ENCODE measurements around the gene NAPSA.
"Not testable (repeated sequence)": the region's sequence is repeated elsewhere in the genome, so short reads cannot be mapped to it uniquely, and the experiment has no call there.

Gene NAPSA

DNA sequence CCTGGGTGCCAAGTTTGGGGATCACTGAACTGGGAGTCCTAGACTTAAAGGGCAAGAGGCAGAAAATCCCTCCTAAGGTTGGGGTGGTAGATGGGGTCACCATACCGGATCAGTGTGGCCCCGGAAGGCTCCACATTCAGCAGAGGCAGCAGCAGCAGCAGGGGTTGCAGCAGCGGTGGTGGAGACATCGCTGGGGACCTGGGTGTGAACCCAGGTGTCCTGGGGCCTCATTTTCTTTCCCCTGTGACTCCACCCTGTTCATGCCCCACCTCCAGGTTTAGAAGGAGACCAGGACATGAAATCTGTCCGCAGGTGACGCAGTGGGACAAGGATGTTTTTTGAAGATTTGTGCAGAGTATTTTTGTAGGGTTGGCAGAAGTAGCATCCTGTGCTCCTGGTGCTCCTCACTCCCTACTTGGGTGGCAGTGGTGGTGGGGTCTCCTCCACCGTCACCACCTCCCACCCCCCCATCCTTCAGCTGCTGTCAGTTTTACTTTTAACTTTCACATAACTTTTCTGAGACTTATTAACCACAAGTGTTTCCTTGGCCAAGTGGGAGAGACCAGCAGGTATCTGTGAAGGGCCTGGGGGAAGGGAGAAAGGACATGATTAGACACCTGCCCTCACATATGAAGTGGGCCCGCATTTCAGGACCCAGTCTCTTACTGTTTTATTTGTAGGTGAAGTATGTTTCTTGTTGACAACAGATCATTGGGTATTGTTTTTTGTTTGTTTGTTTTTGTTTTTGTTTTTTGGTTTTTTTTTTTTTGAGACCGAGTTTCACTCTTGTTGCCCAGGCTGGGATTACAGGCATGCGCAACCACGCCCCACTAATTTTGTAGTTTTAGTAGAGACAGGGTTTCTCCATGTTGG is at the start of gene NAPSA:
Gene NAPSA, minus strand, starts transcription at position 206 of the 873 bp plus-strand sequence. Its CDS starts 18 bp downstream, at position 188.
- DNase-seq: no peak

DNA sequence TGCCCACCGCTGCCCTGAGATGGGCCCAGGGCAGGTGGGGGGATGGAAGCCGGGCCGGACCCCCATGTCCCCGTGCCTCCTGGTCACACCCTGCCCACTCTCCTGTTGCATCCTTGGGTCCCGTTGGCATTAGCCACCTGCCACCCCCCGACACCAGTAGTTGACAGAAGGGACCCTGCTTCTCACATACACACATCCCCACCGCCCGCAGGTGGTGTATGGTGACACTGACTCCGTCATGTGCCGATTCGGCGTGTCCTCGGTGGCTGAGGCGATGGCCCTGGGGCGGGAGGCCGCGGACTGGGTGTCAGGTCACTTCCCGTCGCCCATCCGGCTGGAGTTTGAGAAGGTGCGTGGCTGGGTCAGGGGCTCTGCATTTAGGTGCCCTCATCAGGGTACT is 48.1 kb upstream of the NAPSA start:
- no peak for DNase-seq

GRCh38 chr19:50413096-50413495 is 47.7 kb upstream of the NAPSA start:
- no peak for DNase-seq

- no peak for DNase-seq
Measured at GRCh38 chr19:50412419-50412818, 47.0 kb upstream of the NAPSA start.

DNA sequence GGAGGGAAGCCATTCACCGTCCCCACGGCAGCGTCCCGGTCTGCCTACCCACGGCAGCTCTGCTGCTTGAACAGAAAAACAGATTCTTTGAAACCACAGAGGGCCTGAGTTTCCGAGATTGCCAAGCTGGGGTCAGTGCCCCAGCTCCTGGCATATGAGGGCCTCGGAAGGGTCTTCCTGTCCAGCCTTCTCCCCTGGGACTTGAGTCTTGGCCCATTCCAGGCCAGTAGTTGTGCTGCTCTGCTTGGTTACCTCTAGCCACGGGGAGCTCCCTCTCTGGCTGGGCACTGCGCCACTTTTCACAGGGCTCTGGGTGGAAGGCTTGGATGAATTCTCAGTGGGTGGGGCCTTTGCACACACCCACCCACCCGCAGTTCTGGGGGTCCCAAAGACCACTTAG is 44.7 kb upstream of the NAPSA start:
- no peak for DNase-seq

DNA sequence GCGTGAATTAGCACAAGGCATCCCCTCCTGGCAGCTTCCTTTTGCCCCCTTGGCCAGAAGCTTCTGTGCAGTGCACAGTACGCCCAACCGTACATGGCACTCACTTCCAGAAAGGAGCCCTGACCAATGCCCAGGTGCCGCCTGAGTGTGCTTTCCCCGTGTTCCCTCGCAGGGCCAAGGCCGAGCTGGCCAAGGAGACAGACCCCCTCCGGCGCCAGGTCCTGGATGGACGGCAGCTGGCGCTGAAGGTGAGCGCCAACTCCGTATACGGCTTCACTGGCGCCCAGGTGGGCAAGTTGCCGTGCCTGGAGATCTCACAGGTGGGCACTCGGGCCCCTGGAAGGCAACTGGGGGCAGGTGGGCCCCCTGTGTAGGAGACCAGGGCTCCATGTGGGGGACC is 43.9 kb upstream of the NAPSA start:
- DNase-seq: no peak

DNA sequence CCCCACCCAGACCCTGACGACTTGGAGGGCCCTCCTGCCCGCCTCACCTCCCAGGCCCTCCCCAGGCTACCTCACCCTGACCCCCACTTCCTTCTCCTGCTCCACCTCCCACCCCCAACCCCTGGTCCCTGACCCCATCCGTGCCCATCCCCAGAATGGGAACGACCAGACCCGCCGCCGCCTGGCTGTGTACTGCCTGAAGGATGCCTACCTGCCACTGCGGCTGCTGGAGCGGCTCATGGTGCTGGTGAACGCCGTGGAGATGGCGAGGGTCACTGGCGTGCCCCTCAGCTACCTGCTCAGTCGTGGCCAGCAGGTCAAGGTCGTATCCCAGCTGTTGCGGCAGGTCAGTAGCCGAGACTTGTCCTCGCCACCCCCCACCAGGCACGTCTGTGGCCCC is 41.4 kb upstream of the NAPSA start:
- no peak for DNase-seq

DNA sequence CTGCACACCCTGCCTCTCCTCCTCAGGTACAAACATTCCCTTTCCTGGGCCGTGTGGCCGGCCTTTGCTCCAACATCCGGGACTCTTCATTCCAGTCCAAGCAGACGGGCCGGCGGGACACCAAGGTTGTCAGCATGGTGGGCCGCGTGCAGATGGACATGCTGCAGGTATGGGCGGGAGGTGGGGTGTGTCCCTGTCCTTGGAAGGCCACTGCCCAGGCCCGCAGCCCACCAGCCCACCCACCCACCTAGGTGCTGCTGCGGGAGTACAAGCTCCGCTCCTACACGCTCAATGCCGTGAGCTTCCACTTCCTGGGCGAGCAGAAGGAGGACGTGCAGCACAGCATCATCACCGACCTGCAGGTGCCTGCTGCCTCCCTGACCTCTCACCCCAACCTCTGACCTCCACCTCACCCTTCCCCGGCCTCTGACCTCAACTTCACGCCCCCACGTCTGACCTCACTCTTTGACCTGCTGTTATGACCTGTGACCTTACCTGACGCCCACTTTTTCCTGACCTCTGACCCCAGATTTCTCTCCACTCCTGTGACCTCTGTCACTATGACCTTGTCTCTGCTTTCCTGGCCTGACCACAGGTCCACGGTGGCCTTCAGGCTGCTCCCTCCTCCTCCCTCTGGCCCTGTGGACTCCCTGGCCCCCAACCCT is 40.8 kb upstream of the NAPSA start:
- no peak for DNase-seq

- no peak for DNase-seq
Measured at GRCh38 chr19:50402544-50403301, 37.3 kb upstream of the NAPSA start.

DNA sequence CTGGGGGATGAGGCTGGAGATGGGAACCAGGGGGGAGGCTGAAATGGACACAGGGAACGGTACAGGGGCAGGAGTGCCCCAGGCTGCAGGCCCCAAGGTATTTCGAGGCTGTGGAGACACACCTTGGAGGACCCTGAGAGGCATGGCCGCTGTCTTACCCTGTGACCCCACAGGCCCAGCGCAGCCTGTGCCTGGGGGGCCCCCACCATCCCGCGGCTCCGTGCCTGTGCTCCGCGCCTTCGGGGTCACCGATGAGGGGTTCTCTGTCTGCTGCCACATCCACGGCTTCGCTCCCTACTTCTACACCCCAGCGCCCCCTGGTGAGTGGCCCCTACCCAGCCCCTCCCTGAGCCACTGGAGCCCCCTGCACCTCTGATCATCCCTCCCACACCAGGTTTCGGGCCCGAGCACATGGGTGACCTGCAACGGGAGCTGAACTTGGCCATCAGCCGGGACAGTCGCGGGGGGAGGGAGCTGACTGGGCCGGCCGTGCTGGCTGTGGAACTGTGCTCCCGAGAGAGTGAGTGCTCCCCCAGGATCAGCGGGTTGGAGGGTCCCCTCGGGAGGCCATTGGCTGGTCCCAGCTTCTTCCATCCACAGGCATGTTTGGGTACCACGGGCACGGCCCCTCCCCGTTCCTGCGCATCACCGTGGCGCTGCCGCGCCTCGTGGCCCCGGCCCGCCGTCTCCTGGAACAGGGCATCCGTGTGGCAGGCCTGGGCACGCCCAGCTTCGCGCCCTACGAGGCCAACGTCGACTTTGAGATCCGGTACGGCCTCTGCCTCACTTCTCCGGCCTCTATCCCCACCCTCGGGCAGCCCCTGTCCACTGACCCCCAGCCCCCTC is 36.4 kb upstream of the NAPSA start:
- no peak for DNase-seq

- no peak for DNase-seq
Measured at GRCh38 chr19:50399368-50399745, 33.9 kb upstream of the NAPSA start.

DNA sequence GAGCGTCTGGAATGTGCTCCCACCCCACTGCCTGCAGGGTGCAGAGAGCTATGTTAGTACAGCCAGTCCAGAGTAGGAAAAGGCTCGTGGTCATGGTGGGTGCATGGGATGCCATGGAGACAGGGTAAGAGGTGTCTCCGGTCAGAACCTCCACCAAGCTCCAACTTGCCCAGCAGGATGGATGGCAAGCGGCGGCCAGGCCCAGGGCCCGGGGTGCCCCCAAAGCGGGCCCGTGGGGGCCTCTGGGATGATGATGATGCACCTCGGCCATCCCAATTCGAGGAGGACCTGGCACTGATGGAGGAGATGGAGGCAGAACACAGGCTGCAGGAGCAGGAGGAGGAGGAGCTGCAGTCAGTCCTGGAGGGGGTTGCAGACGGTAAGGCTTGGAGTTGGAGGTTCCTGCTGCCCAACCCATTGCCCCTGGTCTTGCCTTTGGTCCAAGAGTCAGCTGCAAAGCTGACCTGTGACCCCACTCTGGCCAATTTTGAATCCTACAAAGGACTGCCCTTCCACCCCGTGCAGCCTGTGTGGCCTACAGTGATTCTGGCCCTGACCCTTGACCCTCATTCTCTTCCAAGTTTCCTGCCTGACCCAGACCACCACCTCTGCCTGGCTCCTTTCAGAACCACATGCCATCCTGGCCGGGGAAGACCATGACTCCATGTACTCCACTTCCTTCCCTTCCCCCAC is 33.4 kb upstream of the NAPSA start:
- DNase-seq: no peak

GRCh38 chr19:50394017-50394416 is 28.6 kb upstream of the NAPSA start:
- no peak for DNase-seq

DNA sequence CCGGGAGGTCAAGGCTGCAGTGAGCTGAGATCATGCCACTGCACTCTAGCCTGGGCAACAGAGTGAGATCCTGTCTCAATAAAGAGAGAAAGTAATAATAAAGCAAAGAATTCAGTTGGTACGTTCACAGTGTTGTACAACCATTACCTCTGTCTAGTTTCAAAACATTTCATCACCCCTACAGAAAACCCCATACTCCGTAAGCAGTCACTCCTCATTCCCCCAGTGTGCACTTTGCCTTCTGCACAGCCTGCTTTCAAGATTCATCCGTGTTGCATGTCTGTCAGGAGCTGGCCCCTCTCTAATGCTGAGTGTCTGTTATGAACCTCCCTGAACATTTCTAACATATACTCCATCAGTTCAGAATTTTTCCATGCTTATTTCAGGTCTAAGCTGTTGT is 28.1 kb upstream of the NAPSA start:
- DNase-seq: no peak

- DNase-seq: no peak
Measured at GRCh38 chr19:50392759-50393158, 27.3 kb upstream of the NAPSA start.

DNA sequence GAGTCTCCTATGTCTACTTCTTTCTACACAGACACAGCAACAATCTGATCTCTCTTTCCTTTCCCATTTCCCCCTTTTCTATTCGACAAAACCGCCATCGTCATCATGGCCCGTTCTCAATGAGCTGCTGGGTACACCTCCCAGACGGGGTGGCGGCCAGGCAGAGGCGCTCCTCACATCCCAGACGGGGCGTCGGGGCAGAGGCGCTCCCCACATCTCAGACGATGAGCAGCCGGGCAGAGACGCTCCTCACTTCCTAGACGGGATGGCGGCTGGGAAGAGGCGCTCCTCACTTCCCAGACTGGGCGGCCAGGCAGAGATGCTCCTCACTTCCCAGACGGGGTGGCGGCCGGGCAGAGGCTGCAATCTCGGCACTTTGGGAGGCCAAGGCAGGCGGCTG is 25.5 kb upstream of the NAPSA start:
- not testable (repeated sequence) for DNase-seq

- not testable (repeated sequence) for DNase-seq
Measured at GRCh38 chr19:50390295-50390694, 24.9 kb upstream of the NAPSA start.

DNA sequence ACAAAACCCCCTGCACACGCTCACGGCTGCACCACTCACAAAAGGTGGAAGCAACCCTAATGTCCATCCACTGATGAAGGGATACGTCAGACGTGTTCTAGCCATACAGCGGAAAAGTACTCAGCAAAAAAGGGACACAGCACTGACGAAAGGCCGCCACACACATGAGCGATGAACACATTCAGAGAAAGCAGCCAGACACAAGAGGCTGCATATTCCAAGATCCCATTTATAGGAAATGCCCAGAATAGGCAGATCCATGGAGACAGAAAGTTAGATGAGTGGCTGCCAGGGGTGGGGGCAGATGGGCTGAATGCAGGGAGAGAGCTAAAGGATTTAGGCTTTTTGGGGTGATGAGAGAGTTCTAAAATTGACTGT is 22.4 kb upstream of the NAPSA start:
- no peak for DNase-seq

DNA sequence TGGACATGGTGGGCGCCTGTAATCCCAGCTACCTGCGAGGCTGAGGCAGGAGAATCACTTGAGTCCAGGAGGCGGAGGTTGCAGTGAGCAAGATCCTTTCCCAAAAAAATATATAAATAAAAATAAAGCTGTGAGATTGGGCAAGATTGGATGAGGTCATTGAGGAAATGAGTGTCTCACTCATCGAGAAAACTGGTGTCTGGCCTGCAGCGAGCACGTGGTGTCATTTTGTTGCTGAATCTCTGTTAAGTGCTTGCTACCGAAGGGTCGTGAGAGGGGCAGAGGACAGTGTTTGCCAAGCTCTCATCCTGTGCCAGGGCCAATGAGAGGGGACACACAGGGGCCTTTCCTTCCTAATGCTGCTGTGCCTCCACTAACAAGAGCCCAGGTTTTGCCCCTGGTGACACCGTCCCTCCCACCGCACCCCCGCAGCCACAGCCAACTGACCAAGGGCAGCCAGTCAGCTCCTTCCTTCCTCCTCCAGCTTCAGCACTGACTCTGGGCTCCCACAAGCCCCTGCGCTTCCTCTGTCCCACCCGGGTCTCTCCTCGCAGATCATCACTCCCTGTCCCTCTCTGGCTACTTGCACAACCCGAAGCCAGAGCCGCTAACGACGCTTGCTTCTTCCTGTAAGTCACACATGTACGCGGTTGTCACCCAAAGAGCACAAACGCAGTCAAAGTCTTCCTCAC is 21.9 kb upstream of the NAPSA start:
- DNase-seq: no peak

GRCh38 chr19:50384685-50385535 is 19.5 kb upstream of the NAPSA start:
- DNase-seq: no peak
